ENCODE measurements around the gene KRTAP6-1.

The KRTAP6-1 gene, protein sequence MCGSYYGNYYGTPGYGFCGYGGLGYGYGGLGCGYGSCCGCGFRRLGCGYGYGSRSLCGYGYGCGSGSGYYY

DNA sequence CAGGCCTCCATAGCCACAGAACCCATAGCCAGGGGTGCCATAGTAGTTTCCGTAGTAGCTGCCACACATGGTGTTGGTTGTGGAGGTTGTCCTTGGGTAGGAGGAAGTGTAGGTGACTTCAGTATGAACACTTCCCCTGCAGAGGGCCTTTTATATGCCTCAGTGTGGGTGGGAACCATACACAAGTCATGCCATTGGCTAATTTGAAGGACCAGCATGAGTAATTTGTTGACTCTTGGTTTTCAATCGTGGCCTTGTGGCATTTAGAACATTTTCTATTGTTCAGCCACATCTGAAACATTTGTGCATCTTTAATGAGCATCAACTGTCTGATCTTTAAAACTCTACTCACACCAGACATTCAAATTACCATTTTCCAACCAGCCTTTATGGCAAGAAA lies at the start of gene KRTAP6-1:
Gene KRTAP6-1, minus strand, starts transcription at position 95 of the 400 bp plus-strand sequence. Its CDS starts 26 bp downstream, at position 69.
- DNase-seq (no peak), ATAC-seq (peak; percentile 19)

DNA sequence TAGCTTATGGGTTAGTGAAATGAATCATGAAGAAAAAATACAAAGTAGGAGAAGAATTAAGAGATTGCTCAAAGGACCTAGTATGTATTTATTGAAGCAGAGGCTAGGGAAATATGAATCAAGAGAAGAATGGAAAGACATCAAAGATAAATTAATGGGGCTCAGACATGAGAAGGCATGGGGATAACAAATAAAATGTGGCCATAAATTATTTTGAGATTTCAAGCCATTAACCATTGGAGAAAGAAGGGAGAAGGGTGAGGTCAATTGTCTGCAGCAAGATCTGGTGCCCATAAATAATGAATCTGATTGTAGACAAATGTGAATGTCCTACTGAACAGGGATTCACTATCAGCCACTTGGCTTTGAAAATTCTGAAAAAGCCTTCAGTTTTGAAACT lies 39.2 kb upstream of the KRTAP6-1 start:
- ATAC-seq (no peak), DNase-seq (no peak)

DNA sequence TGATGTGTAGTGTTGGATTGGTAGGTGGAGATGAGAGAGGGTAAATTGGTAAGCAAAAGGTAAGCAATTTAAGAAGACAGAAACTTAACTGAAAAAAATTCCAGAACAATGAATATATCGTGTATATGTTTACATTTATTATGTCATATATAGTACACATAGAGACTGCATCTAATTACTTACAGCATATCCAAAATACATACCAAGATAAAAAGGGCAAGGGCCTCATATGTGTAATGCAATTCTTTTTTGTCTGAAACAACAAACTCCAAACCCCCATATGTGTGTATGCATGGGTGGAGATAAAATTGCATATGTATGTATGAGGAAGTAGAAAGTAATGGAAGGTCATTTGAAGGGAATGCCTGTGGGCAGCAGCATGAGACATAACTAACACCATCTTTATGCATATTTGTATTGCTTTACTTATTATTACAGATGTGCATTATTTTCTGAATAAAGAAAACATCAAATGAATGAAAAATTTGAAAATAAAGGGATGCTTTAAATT lies 33.2 kb upstream of the KRTAP6-1 start:
- no peak for DNase-seq
- ATAC-seq, result no peak

DNA sequence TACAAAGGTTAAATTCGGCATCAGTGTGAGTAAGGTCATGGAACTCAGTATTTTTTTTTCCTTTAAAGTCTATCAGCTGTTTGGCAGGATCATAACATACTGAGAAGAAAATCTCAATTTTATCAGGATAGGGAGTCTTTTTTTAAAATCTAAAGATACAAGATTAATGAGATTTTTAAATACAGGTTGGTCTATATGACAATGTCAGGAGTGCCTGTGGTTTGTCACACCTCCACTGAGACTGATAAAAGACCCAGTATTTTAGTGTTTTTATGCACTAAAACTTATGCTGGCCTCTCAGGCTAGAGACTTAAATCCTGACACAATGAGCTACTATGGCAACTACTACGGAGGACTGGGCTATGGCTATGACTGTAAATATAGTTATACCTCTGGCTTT lies 28.8 kb upstream of the KRTAP6-1 start, which contains the start of gene KRTAP20-3:
Gene KRTAP20-3, plus strand, starts transcription at position 301 of the 400 bp plus-strand sequence.
- ATAC-seq, result no peak
- DNase-seq, result no peak

DNA sequence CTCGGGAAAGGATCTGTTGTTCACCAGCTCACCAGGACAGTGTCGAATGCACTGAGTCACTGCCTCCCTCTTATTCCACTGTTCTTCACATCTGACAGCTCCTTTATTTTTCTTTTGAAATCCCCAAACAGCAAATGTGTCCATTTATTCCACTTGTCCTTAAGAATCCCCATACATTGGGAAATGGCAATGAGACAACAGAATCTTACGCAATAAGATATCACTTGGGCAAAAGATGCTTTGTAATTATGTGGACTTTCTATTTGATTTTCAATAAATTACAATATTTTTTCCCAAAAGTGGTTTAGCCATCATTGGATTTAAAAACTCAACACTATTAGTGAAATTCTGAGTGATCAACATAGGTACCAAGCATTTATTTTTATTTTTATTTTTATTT lies 25.0 kb upstream of the KRTAP6-1 start:
- ATAC-seq (no peak), DNase-seq (no peak)

DNA sequence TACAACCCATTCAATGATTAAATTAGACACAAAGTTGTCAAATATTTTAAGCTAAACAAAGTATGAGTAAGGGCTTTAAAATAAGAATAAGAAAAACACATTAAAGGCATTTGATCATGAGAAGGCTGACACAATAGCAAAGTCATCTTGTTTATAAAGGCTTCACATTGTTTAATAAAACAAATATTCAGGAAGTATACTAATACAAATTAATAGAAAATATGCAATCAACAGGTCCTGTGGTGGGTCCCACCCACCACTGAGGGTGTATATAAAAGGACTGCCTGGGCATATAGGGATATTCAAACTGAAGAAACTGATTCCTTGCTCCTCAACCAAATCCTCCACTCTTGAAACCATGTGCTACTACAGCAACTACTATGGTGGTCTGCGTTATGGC lies 21.2 kb upstream of the KRTAP6-1 start, which contains the start of gene KRTAP20-2:
Gene KRTAP20-2, plus strand, starts transcription at position 301 of the 400 bp plus-strand sequence. Its CDS starts 58 bp downstream, at position 359.
- ATAC-seq (no peak), DNase-seq (no peak)

DNA sequence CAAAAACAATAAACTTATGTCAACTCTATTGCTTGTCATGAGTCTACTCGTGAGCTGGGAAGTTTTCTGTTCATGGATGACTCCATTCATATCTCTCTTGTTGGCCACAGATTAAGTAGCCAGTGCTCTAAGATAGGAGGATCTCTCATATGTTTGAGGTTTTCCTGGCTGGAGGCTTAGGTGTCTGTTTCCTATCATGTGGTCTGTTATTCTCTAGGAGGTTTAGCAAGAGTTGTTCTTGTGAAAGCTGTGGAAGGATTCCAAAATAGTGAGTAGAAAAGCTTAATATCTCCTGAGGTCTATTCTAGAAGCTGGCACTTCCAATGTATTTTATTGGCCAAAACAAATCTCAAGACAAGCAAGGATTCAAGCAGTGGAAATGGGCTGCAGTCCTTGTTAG lies 15.5 kb upstream of the KRTAP6-1 start:
- DNase-seq (no peak), ATAC-seq (no peak)

DNA sequence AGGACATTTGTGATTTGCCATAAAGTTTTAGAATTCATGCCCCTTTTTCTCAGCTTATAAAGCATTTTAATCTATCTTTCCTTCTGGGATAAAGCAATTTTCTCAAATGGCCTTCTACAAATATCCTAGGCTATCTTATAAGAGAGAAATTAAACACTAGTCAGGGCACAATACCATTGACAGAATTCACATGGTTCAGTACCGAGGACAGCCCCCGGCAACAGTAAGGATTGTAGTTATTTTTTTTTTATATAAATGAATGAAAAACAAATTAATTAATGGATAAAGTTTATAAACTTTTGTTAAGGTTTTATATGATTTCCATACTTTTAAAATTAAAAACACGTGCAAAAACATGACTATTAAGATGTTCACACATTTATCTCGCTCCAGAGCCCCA lies 14.4 kb upstream of the KRTAP6-1 start:
- ATAC-seq (no peak), DNase-seq (no peak)

DNA sequence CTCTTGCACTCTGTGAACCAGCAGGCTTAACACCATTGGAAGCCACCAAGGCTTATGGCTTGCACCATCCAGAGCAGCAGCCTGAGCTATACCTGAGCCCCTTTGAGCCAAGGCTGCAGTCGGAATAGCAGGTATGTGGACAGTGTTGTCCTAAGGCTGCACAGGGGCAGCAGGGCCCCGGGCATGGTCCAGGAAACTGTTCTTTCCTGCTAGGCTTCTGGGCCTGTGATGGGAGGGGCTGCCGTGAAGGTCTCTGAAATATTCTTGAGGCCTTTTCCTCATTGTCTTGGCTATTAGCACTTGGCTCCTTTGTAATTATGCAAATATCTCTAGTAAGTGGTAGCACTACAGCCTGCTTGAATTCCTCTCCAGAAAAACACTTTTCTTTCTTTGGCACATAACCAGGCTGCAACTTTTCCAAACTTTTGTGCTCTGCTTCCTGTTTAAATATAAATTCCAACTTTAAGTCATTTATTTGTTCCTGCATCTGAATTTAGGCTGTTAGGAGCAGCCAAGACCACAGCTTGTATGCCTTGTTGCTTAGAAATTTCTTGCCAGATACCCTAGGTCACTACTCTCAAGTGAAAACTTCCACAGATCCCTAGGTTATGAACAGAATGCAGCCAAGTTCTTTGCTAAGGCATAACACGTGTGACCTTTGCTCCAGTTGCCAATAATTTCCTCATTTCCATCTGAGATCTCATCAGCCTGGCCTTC lies 11.9 kb upstream of the KRTAP6-1 start:
- no peak for DNase-seq
- ATAC-seq, result no peak

DNA sequence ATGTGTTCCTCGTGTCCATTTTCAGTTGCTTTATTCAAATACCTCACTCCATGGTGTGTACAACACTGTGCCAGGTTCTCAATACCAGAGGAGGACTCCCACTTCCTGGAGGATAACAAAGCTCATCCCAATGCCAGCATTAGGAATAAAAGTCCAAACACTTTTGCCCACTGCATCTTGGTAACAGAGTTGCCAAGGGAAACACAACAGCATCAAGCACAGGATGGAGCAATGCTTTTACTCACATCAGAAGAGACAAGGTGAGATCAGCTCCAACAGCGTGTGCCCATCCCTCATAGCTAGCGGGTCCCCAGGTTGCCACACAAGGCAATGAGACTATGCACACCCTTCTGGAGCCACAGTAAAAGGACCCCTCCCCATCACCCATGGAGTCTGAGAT lies 9.6 kb upstream of the KRTAP6-1 start:
- DNase-seq, result no peak
- ATAC-seq, result no peak

DNA sequence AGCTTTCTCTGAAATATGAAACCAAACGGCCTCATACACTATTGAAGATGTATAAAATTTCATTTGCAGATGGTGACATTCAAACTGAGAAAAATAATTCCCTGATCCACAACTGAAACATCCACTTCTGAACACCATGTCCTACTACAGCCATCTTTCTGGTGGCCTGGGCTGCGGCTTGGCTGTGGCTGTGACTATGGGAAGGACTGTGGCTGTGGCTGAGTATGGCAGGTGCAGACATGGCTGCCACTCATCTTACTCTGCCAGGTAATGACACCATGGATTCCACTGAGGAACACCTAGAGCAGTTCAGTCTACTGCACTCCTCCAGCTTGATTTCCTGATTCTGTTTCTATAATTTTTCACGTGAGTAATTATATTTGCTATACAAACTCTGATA lies 6.8 kb upstream of the KRTAP6-1 start, which contains the start of gene KRTAP20-4:
Gene KRTAP20-4, plus strand, starts transcription at position 106 of the 400 bp plus-strand sequence.
- DNase-seq (no peak), ATAC-seq (no peak)

DNA sequence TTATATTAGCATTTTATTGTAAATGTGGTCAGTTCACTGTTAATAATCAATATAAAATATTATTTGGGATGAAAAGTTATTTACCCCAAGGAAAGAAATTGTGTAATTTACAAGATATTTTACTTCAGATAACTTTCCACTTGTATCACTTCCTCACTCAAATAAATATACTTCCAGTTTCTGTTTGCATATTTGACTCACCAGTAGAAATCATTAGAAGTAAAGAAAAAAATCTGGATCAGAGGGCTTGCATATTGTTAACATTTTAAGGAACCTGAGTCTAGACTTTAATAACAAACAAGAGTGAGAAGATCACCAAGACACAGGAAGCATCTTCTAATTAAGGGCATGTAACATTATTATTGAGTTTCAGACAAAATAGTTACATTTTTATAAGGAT lies 6.3 kb upstream of the KRTAP6-1 start:
- no peak for ATAC-seq
- DNase-seq, result no peak

DNA sequence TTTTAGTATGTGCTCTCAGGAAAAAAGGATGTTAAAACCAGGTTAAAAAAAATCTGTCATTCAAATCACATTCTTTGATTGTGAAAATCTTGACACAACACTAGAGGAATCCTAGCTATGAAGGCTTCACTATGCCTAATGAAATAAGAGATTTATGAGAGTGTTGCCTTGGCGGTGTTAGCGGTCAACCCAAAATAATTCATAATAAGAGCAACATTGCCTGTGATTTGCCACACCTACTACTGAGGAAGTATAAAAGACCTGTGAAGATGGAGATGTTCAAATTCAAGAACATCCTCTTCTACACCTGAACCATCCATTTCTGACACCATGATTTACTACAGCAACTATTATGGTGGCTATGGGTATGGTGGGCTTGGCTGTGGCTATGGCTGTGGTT lies 2.4 kb upstream of the KRTAP6-1 start, which contains the start of gene KRTAP20-1:
Gene KRTAP20-1, plus strand, starts transcription at position 301 of the 400 bp plus-strand sequence. Its CDS starts 30 bp downstream, at position 331.
- ATAC-seq, result no peak
- DNase-seq, result no peak

DNA sequence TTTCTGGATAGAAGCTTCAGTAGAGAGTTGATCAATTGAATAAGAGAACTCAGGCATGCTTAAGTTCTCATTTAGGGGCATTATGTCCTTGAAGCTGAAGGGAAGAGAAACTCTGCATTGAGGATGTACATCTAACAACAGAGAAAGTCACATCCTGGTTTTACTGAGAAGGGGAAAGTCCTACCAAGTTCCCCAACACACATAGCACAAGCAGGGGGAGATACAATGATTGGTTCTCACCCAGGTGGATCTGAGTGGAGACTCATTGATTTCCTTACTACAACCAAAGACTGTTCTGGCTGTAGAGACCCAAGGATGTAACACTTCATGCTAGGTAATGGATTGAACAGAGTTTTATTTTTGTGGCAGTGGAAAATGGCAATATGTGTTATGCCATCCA lies 1.5 kb upstream of the KRTAP6-1 start:
- ATAC-seq (no peak), DNase-seq (no peak)

DNA sequence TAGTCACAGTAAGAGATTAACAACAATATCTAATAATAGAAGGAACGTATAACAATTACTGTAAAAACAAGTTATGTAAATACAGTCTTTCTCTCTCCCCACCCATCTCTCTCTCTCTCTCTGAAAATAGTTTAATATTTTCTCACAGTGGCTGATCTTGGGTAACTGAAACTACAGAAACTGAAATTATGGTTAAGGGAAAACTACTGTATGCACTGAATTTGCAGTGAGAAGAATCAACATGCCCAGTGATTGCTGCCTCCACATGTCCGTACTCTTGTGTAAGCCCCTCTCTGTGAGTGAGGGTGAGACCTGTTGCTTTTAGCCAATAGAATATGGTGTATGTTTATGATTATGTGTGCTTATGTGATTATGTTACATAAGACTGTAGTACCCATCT lies 1.6 kb downstream of the KRTAP6-1 start:
- ATAC-seq, result no peak
- no peak for DNase-seq

DNA sequence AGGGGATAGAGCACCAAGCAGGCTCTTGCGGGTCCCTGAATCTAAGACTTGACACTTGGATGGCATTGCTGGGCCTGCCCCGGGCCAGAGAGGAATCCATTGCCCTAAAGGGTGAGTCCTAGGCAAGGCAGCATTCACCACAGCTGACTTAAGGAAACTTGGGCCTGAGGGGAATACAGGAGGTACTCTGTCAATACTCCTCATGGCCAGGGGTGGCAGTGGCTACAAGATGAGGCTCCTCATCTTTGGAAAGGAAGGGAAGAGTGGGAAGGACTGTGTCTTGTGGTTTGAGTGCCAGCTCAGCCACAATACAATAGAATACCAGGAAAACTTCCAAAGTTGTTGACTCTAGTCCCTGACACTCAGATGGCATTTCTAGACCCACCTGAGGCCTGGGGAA lies 7.8 kb downstream of the KRTAP6-1 start:
- ATAC-seq, result no peak
- no peak for DNase-seq

DNA sequence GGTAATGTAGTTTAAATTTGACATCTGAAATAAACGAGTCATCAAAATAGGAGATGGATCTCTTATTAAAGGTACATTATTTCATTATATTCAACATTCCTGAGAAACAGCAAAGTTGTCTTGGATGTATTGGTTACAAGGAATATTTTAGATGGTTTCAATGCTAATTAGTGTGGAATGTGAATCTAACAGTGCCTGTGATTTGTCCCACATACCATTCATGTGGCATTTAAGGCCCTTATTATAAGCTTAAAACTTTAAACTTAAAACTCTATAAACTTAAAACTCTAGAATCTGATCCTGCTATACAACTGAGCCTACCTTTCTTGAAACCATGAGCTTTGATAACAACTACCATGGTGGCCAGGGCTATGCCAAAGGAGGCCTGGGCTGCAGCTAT lies 12.9 kb downstream of the KRTAP6-1 start, which contains the start of gene KRTAP22-1:
Gene KRTAP22-1, plus strand, starts transcription at position 301 of the 400 bp plus-strand sequence.
- ATAC-seq, result no peak
- no peak for DNase-seq

DNA sequence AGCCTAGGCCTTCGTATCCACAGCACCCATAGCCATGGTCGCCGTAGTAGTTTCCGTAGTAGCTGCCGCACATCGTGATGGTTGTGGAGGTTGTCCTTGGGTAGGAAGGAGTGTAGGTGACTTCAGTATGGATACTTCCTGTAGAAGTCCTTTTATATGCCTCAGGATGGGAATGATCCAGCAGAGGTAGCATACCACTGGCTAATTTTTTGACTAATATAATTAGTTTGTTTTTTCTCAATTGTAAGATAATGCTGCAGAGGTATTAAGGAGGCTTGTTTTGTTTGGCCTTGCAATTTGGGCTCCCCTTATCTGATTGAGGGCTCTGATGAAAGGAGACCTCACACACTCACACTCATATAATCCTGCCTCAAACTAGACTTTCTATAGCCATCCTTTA lies 14.9 kb downstream of the KRTAP6-1 start, which contains the start of gene KRTAP6-2:
Gene KRTAP6-2, minus strand, starts transcription at position 101 of the 400 bp plus-strand sequence. Its CDS starts 28 bp downstream, at position 73.
- DNase-seq, result no peak
- ATAC-seq, result no peak

DNA sequence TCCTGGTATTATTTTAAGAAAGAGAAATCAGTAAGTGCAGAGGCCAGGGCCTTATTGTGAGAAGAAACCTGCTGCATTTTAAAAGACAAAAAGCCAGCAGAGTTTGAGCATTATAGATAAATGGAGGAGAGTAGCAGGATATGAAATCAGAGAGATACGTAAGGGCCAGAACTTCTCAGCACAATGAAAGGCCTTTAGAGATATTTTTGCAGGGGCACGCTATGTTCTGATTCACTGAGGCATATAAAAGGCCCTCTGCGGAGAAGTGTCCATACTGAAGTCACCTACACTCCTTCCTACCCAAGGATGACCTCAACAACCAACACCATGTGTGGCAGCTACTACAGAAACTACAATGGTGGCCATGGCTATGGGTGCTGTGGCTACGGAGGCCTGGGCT lies 21.6 kb downstream of the KRTAP6-1 start, which contains the start of gene KRTAP6-3:
Gene KRTAP6-3, plus strand, starts transcription at position 301 of the 400 bp plus-strand sequence. Its CDS starts 6 bp downstream, at position 307.
- ATAC-seq (no peak), DNase-seq (no peak)

DNA sequence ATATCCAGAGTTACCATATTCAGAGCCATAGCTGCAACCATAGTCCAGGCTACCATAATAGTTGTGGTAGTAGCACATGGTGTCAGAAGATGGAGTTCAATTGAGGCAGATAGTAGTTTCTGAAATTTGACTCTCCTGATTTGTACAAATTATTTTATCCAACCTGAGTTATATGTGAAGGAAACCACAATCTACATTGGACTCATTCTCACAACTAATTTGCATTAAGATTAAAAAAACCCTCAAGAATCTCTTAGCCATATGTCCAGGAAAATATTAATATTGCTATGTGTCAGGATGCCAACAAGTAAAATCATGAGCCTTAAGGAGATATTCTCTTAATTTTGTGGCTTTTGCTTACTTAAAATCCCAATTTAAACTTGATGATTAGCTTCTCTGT lies 23.4 kb downstream of the KRTAP6-1 start, which contains the start of gene KRTAP22-2:
Gene KRTAP22-2, minus strand, starts transcription at position 101 of the 400 bp plus-strand sequence.
- ATAC-seq, result no peak

DNA sequence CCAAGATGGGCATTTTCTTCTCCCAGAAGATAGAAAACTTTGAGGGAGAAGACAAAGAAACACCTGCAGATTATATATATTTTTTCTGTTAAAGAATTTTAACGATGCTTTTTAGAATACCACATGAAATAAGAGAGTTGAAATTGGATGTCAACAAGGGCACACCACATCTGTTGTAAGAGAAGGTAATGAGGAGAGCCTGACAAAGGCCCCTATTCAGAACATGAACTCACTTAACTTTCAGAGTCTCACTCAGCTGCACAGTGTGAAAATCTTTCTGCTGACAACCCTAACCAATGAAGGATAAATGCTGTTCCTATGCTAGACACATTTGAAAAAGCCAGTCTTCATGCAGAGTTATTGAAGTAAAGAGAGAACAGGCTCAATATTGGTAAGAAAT lies 30.9 kb downstream of the KRTAP6-1 start:
- DNase-seq, result no peak

More for the DNA sequence above, 23.4 kb downstream of the KRTAP6-1 start, which contains the start of gene KRTAP22-2:
- no peak for DNase-seq

DNA sequence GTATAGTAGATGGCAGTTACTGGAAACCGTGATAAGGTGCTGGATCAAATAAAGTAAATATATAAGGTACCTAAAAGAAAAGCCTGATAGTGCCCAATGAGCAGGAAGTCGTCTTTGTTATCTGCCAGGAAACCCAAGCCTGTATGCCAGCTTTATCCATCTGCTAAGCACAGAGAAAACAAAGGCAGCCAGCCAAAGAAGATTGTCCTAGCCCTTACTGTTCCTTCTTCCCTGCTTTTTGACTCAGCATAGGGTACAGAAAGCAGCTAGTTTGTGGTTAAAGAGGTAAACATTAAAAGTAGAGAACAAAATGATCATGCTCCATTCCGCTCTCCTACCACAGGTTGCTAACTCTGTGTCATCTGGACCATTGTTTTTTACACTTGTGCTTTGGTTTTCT lies 33.6 kb downstream of the KRTAP6-1 start:
- ATAC-seq (no peak), DNase-seq (no peak)

More for the DNA sequence above, 30.9 kb downstream of the KRTAP6-1 start:
- ATAC-seq, result no peak

DNA sequence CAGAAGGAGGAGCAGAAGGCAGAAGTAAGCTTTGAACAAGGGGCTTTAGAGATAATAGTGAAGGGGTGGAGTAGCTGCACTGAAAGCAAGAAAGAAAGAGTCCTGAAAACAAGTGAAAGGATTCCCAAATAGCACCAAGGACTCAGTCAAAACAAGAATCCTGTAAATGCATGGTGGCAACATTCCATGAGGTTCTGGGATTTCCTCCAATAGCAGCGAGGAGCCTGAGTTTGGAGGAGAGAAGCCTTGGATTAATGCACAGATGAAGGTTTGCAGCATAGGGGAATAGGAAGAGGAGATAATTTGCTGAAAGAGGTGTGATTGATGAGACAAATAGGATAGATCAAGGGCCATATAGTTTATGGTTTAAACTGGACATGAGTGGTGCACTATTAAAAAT lies 34.4 kb downstream of the KRTAP6-1 start:
- ATAC-seq (no peak), DNase-seq (no peak)
